H9 (cell line): ENCODE measurements around the gene KAZN. TPM values are rescaled to one million over a fixed set of nuclear protein-coding genes. Genes with fewer than 3 reads are reported as not detected.

Experiments used
- DNase-seq: peaks from one replicate; pipeline ENCODE4 v3.0.0-alpha.2; 2017
- H2AFZ ChIP-seq: one replicate; pipeline ENCODE4 v1.6.1; 2013; ENCODE audit warnings: mild to moderate bottlenecking, low read length, control low read depth, moderate library complexity
- H2AK5ac ChIP-seq: 2 replicates; pipeline ENCODE4 v1.6.1; 2013; ENCODE audit warnings: low read length, control low read depth, mixed read lengths; ENCODE audit not compliant: insufficient read length
- H2BK120ac ChIP-seq: one replicate; pipeline ENCODE4 v1.6.1; 2013; ENCODE audit warnings: low read depth, mild to moderate bottlenecking, low read length, control low read depth, inconsistent platforms; ENCODE audit not compliant: poor library complexity, severe bottlenecking
- H2BK12ac ChIP-seq: 2 replicates; pipeline ENCODE4 v1.6.1; 2013; ENCODE audit warnings: low read length, control low read depth, mixed read lengths, low read depth; ENCODE audit not compliant: insufficient read length
- H2BK15ac ChIP-seq: 2 replicates; pipeline ENCODE4 v1.6.1; 2013; ENCODE audit warnings: low read depth, low read length, control low read depth
- H2BK20ac ChIP-seq: one replicate; pipeline ENCODE4 v1.6.1; 2013; ENCODE audit warnings: low read depth, mild to moderate bottlenecking, low read length, control low read depth, inconsistent platforms; ENCODE audit not compliant: poor library complexity, severe bottlenecking
- H2BK5ac ChIP-seq: 2 replicates; pipeline ENCODE4 v1.6.1; 2013; ENCODE audit warnings: low read length, control low read depth, mixed read lengths; ENCODE audit not compliant: insufficient read length
- H3K14ac ChIP-seq: 2 replicates; pipeline ENCODE4 v1.6.1; 2013; ENCODE audit warnings: low read length, control low read depth; ENCODE audit not compliant: insufficient read depth
- H3K18ac ChIP-seq: 2 replicates; pipeline ENCODE4 v1.6.1; 2013; ENCODE audit warnings: low read depth, mild to moderate bottlenecking, mixed read lengths, low read length, control low read depth; ENCODE audit not compliant: insufficient read length
- H3K23ac ChIP-seq: 2 replicates; pipeline ENCODE4 v1.6.1; 2013; ENCODE audit warnings: low read length, control low read depth, mixed read lengths, low read depth; ENCODE audit not compliant: insufficient read length
- H3K23me2 ChIP-seq: 2 replicates; pipeline ENCODE4 v1.6.1; 2013; ENCODE audit warnings: low read depth, mild to moderate bottlenecking, mixed read lengths, low read length, control low read depth; ENCODE audit not compliant: insufficient read length, poor library complexity, severe bottlenecking
- H3K27ac ChIP-seq: 2 replicates; pipeline ENCODE4 v1.5.1; 2013; ENCODE audit warnings: low read length, control low read depth, mixed read lengths, low read depth; ENCODE audit not compliant: insufficient read length
- H3K27me3 ChIP-seq: 2 replicates; pipeline ENCODE4 v1.6.1; 2013; ENCODE audit warnings: low read length, control low read depth, inconsistent platforms; ENCODE audit not compliant: insufficient read depth
- H3K4ac ChIP-seq: 2 replicates; pipeline ENCODE4 v1.6.1; 2013; ENCODE audit warnings: low read depth, mild to moderate bottlenecking, control low read depth, inconsistent platforms, low read length, moderate library complexity
- H3K4me1 ChIP-seq: 2 replicates; pipeline ENCODE4 v1.6.1; 2013; ENCODE audit warnings: low read length, control low read depth, inconsistent platforms; ENCODE audit not compliant: insufficient read depth
- H3K4me2 ChIP-seq: 2 replicates; pipeline ENCODE4 v1.6.1; 2013; ENCODE audit warnings: low read length, control low read depth, mixed read lengths; ENCODE audit not compliant: insufficient read length, insufficient read depth
- H3K56ac ChIP-seq: 2 replicates; pipeline ENCODE4 v1.6.1; 2013; ENCODE audit warnings: low read depth, mild to moderate bottlenecking, mixed read lengths, low read length, control low read depth; ENCODE audit not compliant: insufficient read length
- H3K79me1 ChIP-seq: 2 replicates; pipeline ENCODE4 v1.6.1; 2013; ENCODE audit warnings: low read depth, mild to moderate bottlenecking, moderate library complexity, low read length, control low read depth, inconsistent platforms; ENCODE audit not compliant: insufficient read depth, poor library complexity, severe bottlenecking
- H3K79me2 ChIP-seq: 2 replicates; pipeline ENCODE4 v1.6.1; 2013; ENCODE audit warnings: low read length, control low read depth, inconsistent platforms; ENCODE audit not compliant: insufficient read depth
- H3K9ac ChIP-seq: 2 replicates; pipeline ENCODE4 v1.6.1; 2013; ENCODE audit warnings: low read length, control low read depth, mixed read lengths; ENCODE audit not compliant: insufficient read length; ENCODE audit errors: extremely low read depth
- H3K9me3 ChIP-seq: one replicate; pipeline ENCODE4 v1.6.1; 2013; ENCODE audit warnings: low read depth, low read length, inconsistent platforms; ENCODE audit not compliant: control insufficient read depth
- H3T11ph ChIP-seq: one replicate; pipeline ENCODE4 v1.6.1; 2013; ENCODE audit warnings: mild to moderate bottlenecking, low read length, control low read depth, inconsistent platforms
- H4K20me1 ChIP-seq: one replicate; pipeline ENCODE4 v1.6.1; 2013; ENCODE audit not compliant: control insufficient read depth, insufficient read length, insufficient read depth
- H4K5ac ChIP-seq: 2 replicates; pipeline ENCODE4 v1.6.1; 2013; ENCODE audit warnings: low read depth, mild to moderate bottlenecking, mixed read lengths, low read length, control low read depth; ENCODE audit not compliant: insufficient read length
- H4K8ac ChIP-seq: replicated peaks from 2 replicates; pipeline ENCODE4 v1.6.1; 2013; ENCODE audit warnings: low read length, control low read depth, mixed read lengths, low read depth; ENCODE audit not compliant: insufficient read length
- H4K91ac ChIP-seq: 2 replicates; pipeline ENCODE4 v1.6.1; 2013; ENCODE audit warnings: low read depth, mild to moderate bottlenecking, moderate library complexity, mixed read lengths, low read length, control low read depth; ENCODE audit not compliant: insufficient read length
- H3K27ac Mint-ChIP-seq, 3 experiments: 2 replicates in 2 of 3; 3 replicates in 1 of 3; pipeline ENCODE4 v1.8.0; 2020 to 2021; ENCODE audit warnings: mixed read lengths in 3 of 3, mild to moderate bottlenecking in 1 of 3, moderate library complexity in 1 of 3
- H3K27me3 Mint-ChIP-seq: 2 replicates; pipeline ENCODE4 v1.8.0; 2021; ENCODE audit warnings: low read depth, mild to moderate bottlenecking, moderate library complexity, mixed read lengths
- H3K36me3 Mint-ChIP-seq, 3 experiments: 2 replicates in 2 of 3; 3 replicates in 1 of 3; pipeline ENCODE4 v1.8.0; 2020 to 2021; ENCODE audit warnings: low read depth in 3 of 3, mixed read lengths in 3 of 3; ENCODE audit not compliant: insufficient read depth in 1 of 3
- H3K4me1 Mint-ChIP-seq, 2 experiments: 2 replicates each; pipeline ENCODE4 v1.8.0; 2020; ENCODE audit warnings: mixed read lengths in 2 of 2
- H3K4me3 Mint-ChIP-seq, 2 experiments: 2 replicates in 1 of 2; 3 replicates in 1 of 2; pipeline ENCODE4 v1.8.0; 2020 to 2021; ENCODE audit warnings: mild to moderate bottlenecking in 2 of 2, mixed read lengths in 2 of 2, moderate library complexity in 1 of 2
- H3K9me3 Mint-ChIP-seq, 2 experiments: 2 replicates in 1 of 2; 3 replicates in 1 of 2; pipeline ENCODE4 v1.8.0; 2020; ENCODE audit warnings: mild to moderate bottlenecking in 2 of 2, mixed read lengths in 2 of 2, moderate library complexity in 1 of 2
- WGBS: extraction: QIAGEN DNeasy Blood & Tissue Kit; methylation state at CpG from one replicate; pipeline ENCODE4 v1.1.7; 2013; ENCODE audit warnings: missing lambda C conversion rate, low lambda C conversion rate, mixed read lengths; ENCODE audit not compliant: insufficient read length; ENCODE audit errors: extremely low coverage; 5-methylcytosine and 5-hydroxymethylcytosine counted together
- total RNA-seq: library from RNA; stranded (reverse); gene quantifications from 2 replicates; pipeline ENCODE4 v1.2.1, GENCODE V29; 2021
- TF ChIP-seq, protein P1 (sequence below): fragments of 200-600 bp; sonication (generic); conservative IDR thresholded peaks from 3 replicates; pipeline ENCODE4 v1.8.0; 2021; ENCODE audit warnings: antibody characterized with exemption, mild to moderate bottlenecking

Gene KAZN
- total RNA-seq, 1 experiment from 2014 or later, result 7.6 TPM

DNA sequence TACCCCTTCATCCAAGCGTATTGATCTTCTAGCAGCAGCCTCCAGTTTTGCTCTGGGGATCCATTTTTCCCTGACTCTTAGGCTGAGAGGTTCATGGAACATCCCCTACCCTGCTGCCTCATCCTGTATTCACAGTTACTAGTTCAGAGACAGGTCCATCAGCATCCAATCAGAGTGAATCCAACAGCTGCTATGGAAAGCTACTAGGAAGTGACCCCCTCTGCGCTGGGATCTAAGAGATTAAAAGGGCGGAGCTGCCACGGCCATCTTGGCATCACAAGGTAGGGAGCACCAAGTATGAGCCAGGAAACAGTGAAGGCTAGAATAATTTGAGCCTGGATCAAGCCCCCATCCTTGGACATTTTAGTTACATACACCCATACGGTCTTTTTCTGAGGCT, 32.5 kb downstream of the KAZN start:
- no peak overlapping the region for H3K18ac ChIP-seq
- no CpG with 5 or more reads among the region's 5 CpGs for WGBS
- H2BK15ac ChIP-seq, result no peak overlapping the region
- no peak overlapping the region for H3K27ac ChIP-seq
- H3K4me1 ChIP-seq, result no peaks in the 10 kb centered on the region
- no peak overlapping the region for H3K14ac ChIP-seq
- no peak overlapping the region for H4K8ac ChIP-seq
- no peaks in the 10 kb centered on the region for H3K9me3 Mint-ChIP-seq
- no peak overlapping the region for H3K23ac ChIP-seq
- no peak overlapping the region for H4K5ac ChIP-seq
- TF ChIP-seq, protein P1, sequence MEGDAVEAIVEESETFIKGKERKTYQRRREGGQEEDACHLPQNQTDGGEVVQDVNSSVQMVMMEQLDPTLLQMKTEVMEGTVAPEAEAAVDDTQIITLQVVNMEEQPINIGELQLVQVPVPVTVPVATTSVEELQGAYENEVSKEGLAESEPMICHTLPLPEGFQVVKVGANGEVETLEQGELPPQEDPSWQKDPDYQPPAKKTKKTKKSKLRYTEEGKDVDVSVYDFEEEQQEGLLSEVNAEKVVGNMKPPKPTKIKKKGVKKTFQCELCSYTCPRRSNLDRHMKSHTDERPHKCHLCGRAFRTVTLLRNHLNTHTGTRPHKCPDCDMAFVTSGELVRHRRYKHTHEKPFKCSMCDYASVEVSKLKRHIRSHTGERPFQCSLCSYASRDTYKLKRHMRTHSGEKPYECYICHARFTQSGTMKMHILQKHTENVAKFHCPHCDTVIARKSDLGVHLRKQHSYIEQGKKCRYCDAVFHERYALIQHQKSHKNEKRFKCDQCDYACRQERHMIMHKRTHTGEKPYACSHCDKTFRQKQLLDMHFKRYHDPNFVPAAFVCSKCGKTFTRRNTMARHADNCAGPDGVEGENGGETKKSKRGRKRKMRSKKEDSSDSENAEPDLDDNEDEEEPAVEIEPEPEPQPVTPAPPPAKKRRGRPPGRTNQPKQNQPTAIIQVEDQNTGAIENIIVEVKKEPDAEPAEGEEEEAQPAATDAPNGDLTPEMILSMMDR, result no peak
- H2BK12ac ChIP-seq, result no peak overlapping the region
- DNase-seq, result no peak
- no peaks in the 10 kb centered on the region for H3K23me2 ChIP-seq
- no peaks in the 10 kb centered on the region for H3K9me3 ChIP-seq
- H3K27ac Mint-ChIP-seq, result no peak overlapping the region
- no peak overlapping the region for H2BK20ac ChIP-seq
- H3K4me3 Mint-ChIP-seq, result no peak overlapping the region
- H3K4ac ChIP-seq, result no peak overlapping the region
- H3K27me3 Mint-ChIP-seq, result no peaks in the 10 kb centered on the region; the same call in 1 of the 2 replicates
- H3K27me3 ChIP-seq, result no peaks in the 10 kb centered on the region
- no peak overlapping the region for H4K91ac ChIP-seq
- no peak overlapping the region for H2BK5ac ChIP-seq
- no peak overlapping the region for H3T11ph ChIP-seq
- H3K36me3 Mint-ChIP-seq, result no peaks in the 10 kb centered on the region
- no peak overlapping the region for H2AK5ac ChIP-seq
- H4K20me1 ChIP-seq, result no peaks in the 10 kb centered on the region
- H2BK120ac ChIP-seq, result no peak overlapping the region
- H2AFZ ChIP-seq, result no peak overlapping the region
- no peak overlapping the region for H3K4me2 ChIP-seq
- H3K56ac ChIP-seq, result no peak overlapping the region
- H3K79me2 ChIP-seq, result no peaks in the 10 kb centered on the region
- H3K79me1 ChIP-seq, result no peaks in the 10 kb centered on the region
- no peak overlapping the region for H3K9ac ChIP-seq
- H3K4me1 Mint-ChIP-seq, result peaks cover 15 to 20% of the 10 kb centered on the region in 2 experiments
